ENCODE results near the gene ATP10A. TPM values are rescaled to one million over a fixed set of nuclear protein-coding genes. Genes with fewer than 3 reads are reported as not detected.

ATP10A gene
- total RNA-seq, 1 experiment from 2014 or later: 3.9 TPM

DNA sequence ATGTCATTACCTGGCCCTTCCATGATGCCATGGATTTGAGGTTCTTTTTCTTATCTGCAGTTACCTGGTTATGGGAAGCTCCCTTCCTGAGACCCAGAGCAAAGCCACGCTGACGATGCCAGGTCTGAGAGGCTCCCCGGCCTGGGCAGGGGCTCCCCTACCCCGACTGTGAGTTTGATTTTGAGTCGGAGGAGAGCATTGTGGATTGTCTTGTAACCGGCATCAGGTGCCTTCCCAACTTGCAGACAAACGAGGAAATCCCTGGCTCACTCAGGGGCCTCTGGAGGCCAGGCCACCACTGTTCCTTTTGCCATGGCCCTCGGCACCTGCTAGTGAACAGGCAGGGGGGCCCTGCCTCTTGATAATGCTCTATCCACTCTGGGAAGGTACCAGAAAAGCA lies 151.4 kb downstream of the ATP10A start:
- H3K27ac Mint-ChIP-seq: no peak overlapping the region
- no peak overlapping the region for H3K27ac ChIP-seq (ENCODE audit: insufficient read length, low read depth, low read length)
- H3K23ac ChIP-seq (ENCODE audit: insufficient read length, low read depth, low read length): no peak overlapping the region
- H2BK5ac ChIP-seq (ENCODE audit: insufficient read length, low read length): no peak overlapping the region
- no peaks in the 10 kb centered on the region for H3K9me3 ChIP-seq (ENCODE audit: control insufficient read depth, low read depth, low read length)
- no peak overlapping the region for H3K18ac ChIP-seq (ENCODE audit: insufficient read length, low read depth, low read length)
- no peaks in the 10 kb centered on the region for H3K79me1 ChIP-seq (ENCODE audit: insufficient read depth, low read depth, low read length, poor library complexity, severe bottlenecking)
- no peak overlapping the region for H2AK5ac ChIP-seq (ENCODE audit: insufficient read length, low read length)
- no peak overlapping the region for H2BK12ac ChIP-seq (ENCODE audit: insufficient read length, low read depth, low read length)
- H4K20me1 ChIP-seq (ENCODE audit: control insufficient read depth, insufficient read depth, insufficient read length): no peaks in the 10 kb centered on the region
- no peak overlapping the region for H3K9ac ChIP-seq (ENCODE audit: extremely low read depth, insufficient read length, low read length)
- TF ChIP-seq, protein P1, sequence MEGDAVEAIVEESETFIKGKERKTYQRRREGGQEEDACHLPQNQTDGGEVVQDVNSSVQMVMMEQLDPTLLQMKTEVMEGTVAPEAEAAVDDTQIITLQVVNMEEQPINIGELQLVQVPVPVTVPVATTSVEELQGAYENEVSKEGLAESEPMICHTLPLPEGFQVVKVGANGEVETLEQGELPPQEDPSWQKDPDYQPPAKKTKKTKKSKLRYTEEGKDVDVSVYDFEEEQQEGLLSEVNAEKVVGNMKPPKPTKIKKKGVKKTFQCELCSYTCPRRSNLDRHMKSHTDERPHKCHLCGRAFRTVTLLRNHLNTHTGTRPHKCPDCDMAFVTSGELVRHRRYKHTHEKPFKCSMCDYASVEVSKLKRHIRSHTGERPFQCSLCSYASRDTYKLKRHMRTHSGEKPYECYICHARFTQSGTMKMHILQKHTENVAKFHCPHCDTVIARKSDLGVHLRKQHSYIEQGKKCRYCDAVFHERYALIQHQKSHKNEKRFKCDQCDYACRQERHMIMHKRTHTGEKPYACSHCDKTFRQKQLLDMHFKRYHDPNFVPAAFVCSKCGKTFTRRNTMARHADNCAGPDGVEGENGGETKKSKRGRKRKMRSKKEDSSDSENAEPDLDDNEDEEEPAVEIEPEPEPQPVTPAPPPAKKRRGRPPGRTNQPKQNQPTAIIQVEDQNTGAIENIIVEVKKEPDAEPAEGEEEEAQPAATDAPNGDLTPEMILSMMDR (conservative IDR thresholded peaks at IDR 0.05): no peak
- H3K79me2 ChIP-seq (ENCODE audit: insufficient read depth, low read length): no peaks in the 10 kb centered on the region
- no peak overlapping the region for H2BK120ac ChIP-seq (ENCODE audit: low read depth, low read length, poor library complexity, severe bottlenecking)
- no peak overlapping the region for H3K4me3 Mint-ChIP-seq
- H3K14ac ChIP-seq (ENCODE audit: insufficient read depth, low read length): no peak overlapping the region
- H2BK20ac ChIP-seq (ENCODE audit: low read depth, low read length, poor library complexity, severe bottlenecking): no peak overlapping the region
- no peaks in the 10 kb centered on the region for H3K9me3 Mint-ChIP-seq
- no peak overlapping the region for H3T11ph ChIP-seq (ENCODE audit: low read length)
- peaks cover 0 to 6% of the 10 kb centered on the region in 2 experiments; a peak in 2 of 4 replicates for H3K4me1 Mint-ChIP-seq
- H3K56ac ChIP-seq (ENCODE audit: insufficient read length, low read depth, low read length): no peak overlapping the region
- no peak overlapping the region for H2AFZ ChIP-seq (ENCODE audit: low read length)
- H4K5ac ChIP-seq (ENCODE audit: insufficient read length, low read depth, low read length): no peak overlapping the region
- H3K36me3 Mint-ChIP-seq (ENCODE audit: insufficient read depth in 1 of 3, low read depth in 3 of 3): peaks cover 0 to 1% (median 0%) of the 10 kb centered on the region in 3 experiments; a peak in 1 of 7 replicates
- no CpG with 5 or more reads among the region's 8 CpGs for WGBS (ENCODE audit: extremely low coverage, insufficient read length, low lambda C conversion rate)
- H3K4ac ChIP-seq (ENCODE audit: low read depth, low read length): no peak overlapping the region
- no peaks in the 10 kb centered on the region for H3K27me3 Mint-ChIP-seq (ENCODE audit: low read depth)
- H4K8ac ChIP-seq (replicated peaks; ENCODE audit: insufficient read length, low read depth, low read length): no peak overlapping the region
- H3K4me1 ChIP-seq (ENCODE audit: insufficient read depth, low read length): no peaks in the 10 kb centered on the region
- H2BK15ac ChIP-seq (ENCODE audit: low read depth, low read length): no peak overlapping the region
- H3K27me3 ChIP-seq (ENCODE audit: insufficient read depth, low read length): no peaks in the 10 kb centered on the region
- H4K91ac ChIP-seq (ENCODE audit: insufficient read length, low read depth, low read length): no peak overlapping the region
- no peak for DNase-seq
- H3K23me2 ChIP-seq (ENCODE audit: insufficient read length, low read depth, low read length, poor library complexity, severe bottlenecking): no peaks in the 10 kb centered on the region
- no peak overlapping the region for H3K4me2 ChIP-seq (ENCODE audit: insufficient read depth, insufficient read length, low read length)
